Testis (tissue), 3 donors: ENCODE data around the gene PUM2. TPM values are rescaled to one million over a fixed set of nuclear protein-coding genes. Genes with fewer than 3 reads are reported as not detected.

Experiments used
- DNase-seq: peaks from one replicate; pipeline ENCODE4 v3.0.0-alpha.2; 2019
- H3K27ac ChIP-seq, 2 donors: fragments of 200-600 bp; sonication (generic); one replicate each; pipeline ENCODE4 v1.5.1; 2019
- H3K27me3 ChIP-seq: fragments of 200-600 bp; sonication (generic); one replicate; pipeline ENCODE4 v1.5.1; 2019
- H3K36me3 ChIP-seq: fragments of 200-600 bp; sonication (generic); one replicate; pipeline ENCODE4 v1.5.1; 2017; ENCODE audit warnings: low read depth; ENCODE audit errors: missing control alignments
- H3K4me1 ChIP-seq: fragments of 200-600 bp; sonication (generic); one replicate; pipeline ENCODE4 v1.5.1; 2019
- H3K4me3 ChIP-seq, 2 donors: fragments of 200-600 bp; sonication (generic); one replicate each; pipeline ENCODE4 v1.5.1; 2017 to 2019
- H3K9me3 ChIP-seq: fragments of 200-600 bp; sonication (generic); one replicate; pipeline ENCODE4 v1.5.1; 2017
- POLR2A ChIP-seq: fragments of 450-650 bp; IDR thresholded peaks from one replicate; pipeline ENCODE4 v1.6.1; 2017; ENCODE audit warnings: antibody characterized with exemption, mild to moderate bottlenecking, moderate library complexity
- WGBS, 2 donors: methylation state at CpG; one replicate each; pipeline ENCODE4 v1.1.5; 2018; 5-methylcytosine and 5-hydroxymethylcytosine counted together
- intact Hi-C: fragments of 100-400 bp; cut with DNase I; formaldehyde crosslinking; loops from one replicate; pipeline ENCODE4 v1.15.1; 2023; ENCODE audit warnings: low total_unique reads
- polyA plus RNA-seq: library from polyadenylated mRNA; stranded (reverse); fragments of 350-450 nt; fragmentation: Illumina TruSeq; extraction: RNeasy Lipid Tissue Mini Kit (QIAGEN cat#74804); gene quantifications from one replicate; pipeline ENCODE4 v1.2.3, GENCODE V29; 2014; ENCODE audit warnings: low read depth, low replicate concordance; ENCODE audit not compliant: insufficient read depth
- total RNA-seq, 2 donors: library from RNA; depleted of rRNA; stranded (reverse); fragments of >200 nt; gene quantifications; one replicate each; pipeline ENCODE4 v1.2.3, GENCODE V29; 2016
- TF ChIP-seq, protein P1 (sequence below), 3 experiments: fragments of 450-650 bp in 2 of 3; fragments of 200-600 bp in 1 of 3; sonication (generic) in 1 of 3; IDR thresholded peaks; one replicate each; pipeline ENCODE4 v1.5.1; 2016 to 2019; ENCODE audit warnings: antibody characterized with exemption in 3 of 3, mild to moderate bottlenecking in 2 of 3, moderate library complexity in 1 of 3

The PUM2 gene
- total and polyA plus RNA-seq, 3 donors from 2014 or later: 50.5 to 92.5 (median 78.0) TPM

DNA sequence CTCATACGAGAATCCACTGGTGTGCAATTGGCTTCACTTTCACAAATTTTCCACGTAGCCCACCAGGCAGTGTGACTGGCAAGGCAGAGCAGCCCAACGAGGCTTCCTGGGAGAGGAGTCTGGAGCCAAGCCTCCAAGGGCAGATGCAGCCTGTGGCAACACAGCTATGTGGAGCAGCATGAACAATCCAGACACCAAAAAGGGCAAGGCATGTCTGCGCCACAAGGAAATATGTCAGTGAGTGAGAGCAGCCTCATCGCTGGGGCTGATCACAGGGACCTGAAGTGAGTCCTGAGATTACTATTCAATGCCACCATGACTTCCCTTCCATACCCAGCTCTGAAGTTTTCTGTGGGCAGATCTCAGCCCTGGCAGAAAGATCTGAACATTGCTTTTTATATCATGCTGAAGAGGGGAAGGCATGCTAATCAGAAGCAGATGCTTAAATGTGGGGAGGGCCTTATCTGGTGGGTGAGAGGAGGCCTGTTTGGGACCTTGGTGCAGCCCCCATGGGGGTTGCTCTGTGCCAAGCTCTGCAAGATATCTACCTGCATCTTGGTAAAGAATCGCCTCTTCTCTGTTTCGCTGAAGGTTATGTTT is 40.0 kb upstream of the PUM2 start:
- 92% methylated on average over 7 of the region's 7 CpGs for WGBS, 2 donors
- no peak for DNase-seq
- H3K36me3 ChIP-seq: no peaks in the 10 kb centered on the region

DNA sequence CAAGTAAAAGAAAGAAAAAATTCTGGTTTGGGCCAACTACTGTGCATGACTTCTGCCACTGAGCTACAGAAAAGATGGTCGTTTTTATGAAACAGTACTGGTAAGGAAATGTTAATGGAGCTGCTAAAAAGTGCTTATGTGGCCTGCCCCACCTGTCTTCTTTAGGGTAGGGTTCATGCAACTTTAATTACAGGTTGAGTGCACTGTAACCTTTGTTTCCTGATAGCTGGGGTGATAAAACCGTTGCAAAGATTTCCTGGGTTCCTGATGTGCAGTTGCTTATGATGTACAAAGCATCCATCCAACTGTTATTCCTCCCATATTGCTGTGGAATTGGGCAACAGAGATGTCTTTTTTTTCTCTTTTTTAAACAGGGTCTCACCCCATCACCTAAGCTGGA is 34.3 kb upstream of the PUM2 start:
- Histone ChIP-seq H3K4me3 (no peak overlapping the region), H3K4me1 (peaks cover 7% of the 10 kb centered on the region), H3K9me3 (no peaks in the 10 kb centered on the region), H3K27me3 (no peaks in the 10 kb centered on the region), H3K27ac (no peak overlapping the region), H3K36me3 (no peaks in the 10 kb centered on the region)
- intact Hi-C loops: no loop called here
- 80 to 81% methylated on average over 2 of the region's 2 CpGs for WGBS, 2 donors
- TF ChIP-seq, protein P1, sequence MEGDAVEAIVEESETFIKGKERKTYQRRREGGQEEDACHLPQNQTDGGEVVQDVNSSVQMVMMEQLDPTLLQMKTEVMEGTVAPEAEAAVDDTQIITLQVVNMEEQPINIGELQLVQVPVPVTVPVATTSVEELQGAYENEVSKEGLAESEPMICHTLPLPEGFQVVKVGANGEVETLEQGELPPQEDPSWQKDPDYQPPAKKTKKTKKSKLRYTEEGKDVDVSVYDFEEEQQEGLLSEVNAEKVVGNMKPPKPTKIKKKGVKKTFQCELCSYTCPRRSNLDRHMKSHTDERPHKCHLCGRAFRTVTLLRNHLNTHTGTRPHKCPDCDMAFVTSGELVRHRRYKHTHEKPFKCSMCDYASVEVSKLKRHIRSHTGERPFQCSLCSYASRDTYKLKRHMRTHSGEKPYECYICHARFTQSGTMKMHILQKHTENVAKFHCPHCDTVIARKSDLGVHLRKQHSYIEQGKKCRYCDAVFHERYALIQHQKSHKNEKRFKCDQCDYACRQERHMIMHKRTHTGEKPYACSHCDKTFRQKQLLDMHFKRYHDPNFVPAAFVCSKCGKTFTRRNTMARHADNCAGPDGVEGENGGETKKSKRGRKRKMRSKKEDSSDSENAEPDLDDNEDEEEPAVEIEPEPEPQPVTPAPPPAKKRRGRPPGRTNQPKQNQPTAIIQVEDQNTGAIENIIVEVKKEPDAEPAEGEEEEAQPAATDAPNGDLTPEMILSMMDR (IDR thresholded peaks at IDR 0.05): no peak
- TF ChIP-seq POLR2A: no peak
- DNase-seq: no peak

More for the DNA sequence above, 40.0 kb upstream of the PUM2 start:
- H3K4me1 ChIP-seq: no peaks in the 10 kb centered on the region
- H3K27me3 ChIP-seq: no peaks in the 10 kb centered on the region
- no peak for TF ChIP-seq POLR2A
- TF ChIP-seq, protein P1 (IDR thresholded peaks at IDR 0.05): no peak
- intact Hi-C loops: no loop called here
- no peaks in the 10 kb centered on the region for H3K9me3 ChIP-seq
- no peak overlapping the region for H3K4me3 ChIP-seq
- no peak overlapping the region for H3K27ac ChIP-seq

DNA sequence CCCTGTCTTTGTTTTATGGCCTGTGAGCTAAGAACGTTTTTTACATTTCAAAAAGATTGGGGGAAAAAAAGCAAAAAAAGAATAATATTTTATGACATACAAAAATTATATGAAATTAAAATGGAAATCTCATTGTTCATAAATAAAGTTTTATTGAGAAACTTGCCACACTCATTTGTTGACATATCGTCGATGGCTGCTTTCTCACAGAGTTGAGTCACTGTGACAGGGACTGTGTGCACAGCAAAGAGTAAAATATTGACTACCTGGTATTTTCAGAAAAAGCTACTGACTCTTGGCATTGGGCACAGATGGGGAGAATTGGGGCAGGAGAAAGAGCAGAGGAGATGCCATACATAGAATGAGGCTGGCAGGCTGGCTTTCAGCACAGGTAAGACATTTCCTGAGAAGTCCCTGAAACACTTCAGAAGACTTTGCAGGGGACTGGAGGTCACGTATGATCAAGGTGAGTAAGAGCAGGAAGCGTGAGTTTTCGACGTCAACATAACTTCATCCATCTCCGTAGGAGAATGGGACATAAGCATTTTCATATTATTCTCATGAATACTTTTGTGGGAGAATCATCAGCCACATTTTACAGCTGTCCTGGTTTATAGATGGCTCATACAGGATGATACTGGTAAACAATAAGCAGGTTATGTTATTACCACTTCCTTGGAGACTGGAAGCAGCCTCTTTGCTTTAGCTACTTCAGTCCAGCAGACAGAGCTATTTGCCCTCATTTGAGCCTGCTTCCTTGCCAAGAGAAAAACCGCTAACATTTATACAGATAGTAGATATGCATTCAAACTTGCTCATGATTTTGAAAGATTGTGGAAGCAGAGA is 32.5 kb upstream of the PUM2 start:
- no peak overlapping the region for H3K4me3 ChIP-seq
- intact Hi-C loops: no loop called here
- no peak for TF ChIP-seq POLR2A
- TF ChIP-seq, protein P1 (IDR thresholded peaks at IDR 0.05): no peak
- no peaks in the 10 kb centered on the region for H3K9me3 ChIP-seq
- H3K36me3 ChIP-seq: no peaks in the 10 kb centered on the region
- no peak for DNase-seq
- peaks cover 7% of the 10 kb centered on the region for H3K4me1 ChIP-seq
- H3K27me3 ChIP-seq: no peaks in the 10 kb centered on the region
- no peak overlapping the region for H3K27ac ChIP-seq
- WGBS, 2 donors: 93% methylated on average over 9 of the region's 9 CpGs

DNA sequence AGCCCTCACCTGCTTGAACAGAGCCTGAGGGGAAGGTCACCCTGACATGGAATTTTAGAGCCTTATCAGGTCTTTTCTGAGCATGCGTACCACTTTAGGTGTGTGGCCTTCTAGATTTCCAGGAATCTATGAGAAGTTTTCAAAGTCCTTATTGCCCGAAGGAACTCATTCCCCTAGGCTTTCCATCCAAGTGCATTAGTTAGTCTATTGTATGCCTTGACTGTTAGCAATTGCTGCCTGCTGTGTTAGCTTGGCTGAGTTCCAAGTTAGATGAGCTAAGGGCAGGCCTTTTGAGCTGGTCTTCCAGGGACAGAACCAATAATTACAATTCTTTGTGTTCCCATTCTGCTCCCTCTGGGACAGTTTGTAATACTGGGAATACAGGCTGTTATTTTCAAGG is 30.8 kb upstream of the PUM2 start:
- Histone ChIP-seq H3K4me3 (no peak overlapping the region), H3K27me3 (no peaks in the 10 kb centered on the region), H3K9me3 (no peaks in the 10 kb centered on the region), H3K4me1 (peaks cover 7% of the 10 kb centered on the region), H3K27ac (peak overlapping the region in 1 of 2 donors; percentile 0), H3K36me3 (no peaks in the 10 kb centered on the region)
- intact Hi-C loops: no loop called here
- WGBS, 2 donors: 22 to 40% methylated on average over 2 of the region's 2 CpGs
- DNase-seq: peak; percentile 70
- TF ChIP-seq, protein P1 (IDR thresholded peaks at IDR 0.05): no peak
- TF ChIP-seq POLR2A: no peak
